H1 (cell line): ENCODE measurements around the gene PPA1.

ENCODE experiments used
- BACH1 ChIP-seq: IDR thresholded peaks from 2 replicates; pipeline ENCODE4 v1.6.1; 2012; ENCODE audit warnings: low read length, improper control_type of control experiment
- CHD7 ChIP-seq: fragments of 300-600 bp; sonication (generic); IDR thresholded peaks from 2 replicates; pipeline ENCODE4 v1.7.1; 2012; ENCODE audit warnings: low read length, moderate library complexity, mild to moderate bottlenecking, inconsistent platforms; ENCODE audit not compliant: insufficient replicate concordance
- CREB1 ChIP-seq: IDR thresholded peaks from 2 replicates; pipeline ENCODE4 v1.6.1; 2012; ENCODE audit warnings: inconsistent platforms
- CTCF ChIP-seq, 3 experiments: IDR thresholded peaks; 1 replicate in 2 of 3; 2 replicates in 1 of 3; pipeline versions ENCODE4 v1.5.1 to v1.6.1; 2011; ENCODE audit warnings: low read length in 3 of 3, mild to moderate bottlenecking in 3 of 3, inconsistent platforms in 2 of 3, low read depth in 1 of 3, moderate library complexity in 1 of 3; ENCODE audit not compliant: insufficient read depth in 1 of 3; ENCODE audit errors: control extremely low read depth in 1 of 3
- E2F6 ChIP-seq: IDR thresholded peaks from 2 replicates; pipeline ENCODE4 v1.6.1; 2012; ENCODE audit warnings: inconsistent platforms
- EGR1 ChIP-seq: IDR thresholded peaks from 2 replicates; pipeline ENCODE4 v1.6.1; 2011; ENCODE audit warnings: low read depth, low read length, borderline replicate concordance
- EZH2 ChIP-seq: fragments of 200-600 bp; sonication (generic); IDR thresholded peaks from 2 replicates; pipeline ENCODE4 v1.7.1; 2012; ENCODE audit warnings: low read depth, mild to moderate bottlenecking, moderate library complexity, low read length, inconsistent platforms; ENCODE audit not compliant: severe bottlenecking
- FOSL1 ChIP-seq: IDR thresholded peaks from 2 replicates; pipeline ENCODE4 v1.6.1; 2011; ENCODE audit warnings: mild to moderate bottlenecking, low read depth, low read length, moderate library complexity; ENCODE audit not compliant: insufficient read depth
- JUND ChIP-seq: IDR thresholded peaks from 2 replicates; pipeline ENCODE4 v1.6.1; 2011; ENCODE audit warnings: mild to moderate bottlenecking, improper control_type of control experiment, low read length
- PHF8 ChIP-seq: fragments of 200-600 bp; sonication (generic); conservative IDR thresholded peaks from 2 replicates; pipeline ENCODE4 v1.7.1; 2012; ENCODE audit warnings: low read depth, mild to moderate bottlenecking, inconsistent platforms, low read length, moderate library complexity
- POLR2A ChIP-seq, 2 experiments: IDR thresholded peaks; 1 replicate in 1 of 2; 2 replicates in 1 of 2; pipeline ENCODE4 v1.6.1; 2011; ENCODE audit warnings: low read depth in 2 of 2, low read length in 2 of 2, mild to moderate bottlenecking in 2 of 2; ENCODE audit errors: control extremely low read depth in 1 of 2
- POLR2AphosphoS5 ChIP-seq: IDR thresholded peaks from 2 replicates; pipeline ENCODE4 v1.6.1; 2011; ENCODE audit warnings: low read depth, low read length
- TAF7 ChIP-seq: optimal IDR thresholded peaks from 2 replicates; pipeline ENCODE3; 2011; ENCODE audit warnings: low read depth, mild to moderate bottlenecking, inconsistent platforms, low read length, moderate library complexity, borderline replicate concordance
- TBP ChIP-seq: IDR thresholded peaks from 2 replicates; pipeline ENCODE4 v1.6.1; 2011; ENCODE audit warnings: low read depth, low read length, improper control_type of control experiment

- TF ChIP-seq PHF8 (no peak), BACH1 (no peak), CREB1 (no peak), EGR1 (no peak), POLR2AphosphoS5 (no peak), CTCF (IDR thresholded peaks at IDR 0.05; ENCODE audit: control extremely low read depth in 1 of 3, insufficient read depth in 1 of 3, low read depth in 1 of 3, low read length in 3 of 3) (no peak), TAF7 (no peak), POLR2A (IDR thresholded peaks at IDR 0.05; ENCODE audit: control extremely low read depth in 1 of 2, low read depth in 2 of 2, low read length in 2 of 2) (no peak), EZH2 (no peak), CHD7 (no peak), TBP (no peak), JUND (no peak), E2F6 (no peak), FOSL1 (no peak)
Measured at GRCh38 chr10:70270952-70271351, 37.7 kb upstream of the PPA1 start.
